ENCODE results near the gene ZNRF3.
A peak's percentile ranks its signal among the peaks of the same experiment; 100 is the strongest.

Gene ZNRF3

DNA sequence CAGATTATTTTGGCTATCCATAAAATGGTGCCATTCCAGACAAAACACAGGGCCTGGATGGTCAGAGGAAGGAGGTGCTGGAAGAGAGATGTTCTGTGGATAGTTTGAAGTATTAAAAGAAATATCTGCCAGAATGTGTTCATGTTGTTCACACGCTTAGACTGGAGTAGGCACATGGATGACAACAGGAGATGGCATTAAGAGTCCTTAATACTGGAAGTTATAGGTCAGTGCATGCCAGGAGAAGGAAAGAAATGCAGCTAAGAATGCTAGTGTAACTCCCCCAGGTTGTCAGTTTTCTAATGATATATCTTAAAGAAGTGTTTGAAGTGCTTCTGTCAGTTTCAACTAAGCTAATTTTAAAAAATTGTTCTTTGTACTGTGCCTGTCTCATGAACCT lies 209.7 kb downstream of the ZNRF3 start:
- DNase-seq, result no peak

DNA sequence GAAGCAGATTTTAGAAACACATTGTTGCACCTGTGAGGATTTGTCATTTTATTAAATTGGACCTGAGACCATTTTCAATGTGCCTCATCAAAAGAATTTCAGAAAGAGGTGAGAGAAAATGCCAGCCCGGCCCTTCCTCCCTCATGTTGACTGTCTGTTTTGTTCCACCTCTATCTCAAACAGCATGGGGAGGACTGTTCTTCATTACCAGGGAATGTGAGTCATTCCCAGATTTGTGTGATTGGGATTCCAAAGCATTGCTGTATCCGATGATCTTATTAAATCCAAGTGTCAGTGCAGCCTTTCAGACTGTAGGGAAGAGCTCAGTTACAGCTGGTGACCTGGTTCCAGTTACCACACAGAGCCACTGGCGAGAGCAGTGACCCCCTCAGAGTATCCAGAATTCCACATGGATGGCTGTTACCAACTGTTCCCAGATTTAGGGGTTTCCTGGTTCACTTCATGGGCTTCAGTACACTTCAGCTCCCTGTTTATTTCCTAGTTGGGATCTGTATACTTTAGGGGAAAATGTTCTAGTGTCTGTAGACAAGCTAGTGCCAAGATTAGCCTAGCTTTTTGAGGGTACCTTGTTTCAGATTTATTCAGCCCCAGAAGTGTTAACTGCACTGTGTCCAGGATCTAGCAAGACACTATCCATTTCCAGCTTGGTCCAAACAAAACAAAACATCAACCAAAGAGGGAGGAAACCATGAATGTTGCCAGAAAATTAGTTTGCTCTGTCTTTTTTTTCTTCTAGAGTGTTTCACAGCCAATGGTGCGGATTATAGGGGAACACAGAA lies 210.3 kb downstream of the ZNRF3 start:
- peak; percentile 93 for DNase-seq

DNA sequence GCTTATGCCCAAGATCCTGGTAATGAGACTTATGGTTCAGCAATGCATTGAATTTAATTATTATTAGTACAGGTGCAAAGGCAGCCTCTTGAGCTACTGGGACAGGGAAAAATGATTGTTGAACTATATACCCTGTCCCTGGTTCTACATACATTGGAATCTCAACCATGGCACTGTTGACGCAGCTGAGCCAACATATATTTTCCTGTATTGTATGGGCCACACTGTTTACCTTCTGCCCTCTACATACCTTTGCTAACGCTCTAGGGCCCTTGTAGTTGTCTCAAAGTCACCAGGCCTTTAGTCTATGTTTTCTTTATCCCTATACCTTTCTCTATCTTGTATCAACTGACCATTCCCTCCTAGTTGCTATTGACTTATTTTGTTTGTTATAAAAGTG lies 212.1 kb downstream of the ZNRF3 start:
- no peak for DNase-seq

DNA sequence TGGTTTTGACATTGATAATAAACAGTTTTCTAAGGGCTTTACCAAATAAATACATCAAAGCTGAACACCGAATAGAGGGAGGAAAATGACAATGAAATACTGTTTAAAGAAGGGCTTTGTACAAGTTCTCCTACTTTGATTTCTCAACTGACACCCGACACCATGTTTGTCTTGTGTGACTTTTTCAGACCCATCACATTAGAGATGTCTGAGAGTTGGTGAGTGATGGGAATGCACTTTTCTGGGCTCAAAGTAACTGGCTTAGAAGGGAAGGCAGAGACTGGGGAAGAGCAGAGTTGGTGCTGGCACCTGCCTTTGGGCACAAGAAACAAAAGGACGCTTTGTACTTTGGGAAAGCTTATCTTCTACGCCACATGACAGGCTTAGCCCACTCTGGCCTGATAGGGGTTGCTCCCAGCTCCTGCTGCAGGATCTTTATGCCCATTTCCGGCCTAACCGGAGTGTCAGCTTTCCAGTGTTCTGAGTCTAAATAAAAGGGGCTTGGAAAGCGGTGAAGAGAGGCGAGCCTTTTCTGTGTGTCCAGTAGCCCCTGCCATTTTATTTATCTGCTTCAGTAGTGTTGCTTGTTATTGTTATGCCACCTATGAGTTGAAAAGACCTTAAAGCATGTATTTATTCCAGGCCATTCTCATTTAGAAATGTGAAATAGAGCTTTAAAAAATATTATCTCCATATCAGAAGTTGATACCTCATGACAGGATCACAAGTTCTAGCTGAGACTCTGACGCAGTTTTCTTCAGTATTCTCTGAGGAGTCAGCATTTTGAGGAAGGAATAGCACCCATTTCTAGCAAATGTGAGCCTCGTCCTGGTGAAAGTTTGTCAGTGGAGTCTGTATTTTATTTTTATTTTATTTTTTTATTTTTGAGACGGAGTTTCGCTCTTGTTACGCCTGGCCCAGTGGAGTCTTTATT lies 213.6 kb downstream of the ZNRF3 start:
- DNase-seq, result peak; percentile 35

DNA sequence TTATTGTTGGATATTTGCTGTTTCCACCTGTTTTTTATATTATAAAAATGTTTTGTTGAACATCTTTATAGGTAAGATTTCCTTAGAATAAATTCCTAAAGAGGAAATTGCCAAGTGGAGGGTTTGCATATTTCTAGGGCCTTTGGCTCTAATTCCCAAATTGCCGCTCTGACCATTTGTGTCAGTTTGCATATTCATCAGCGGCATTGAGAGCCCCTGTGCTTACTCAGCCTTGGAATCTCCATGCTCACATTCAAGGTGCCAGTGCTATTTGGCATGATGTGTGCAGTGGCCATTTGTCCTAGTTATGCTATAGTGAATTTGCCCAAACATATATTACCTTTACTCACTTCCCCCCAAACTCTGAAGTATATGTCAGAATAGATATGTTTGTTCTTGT lies 214.9 kb downstream of the ZNRF3 start:
- DNase-seq, result no peak

DNA sequence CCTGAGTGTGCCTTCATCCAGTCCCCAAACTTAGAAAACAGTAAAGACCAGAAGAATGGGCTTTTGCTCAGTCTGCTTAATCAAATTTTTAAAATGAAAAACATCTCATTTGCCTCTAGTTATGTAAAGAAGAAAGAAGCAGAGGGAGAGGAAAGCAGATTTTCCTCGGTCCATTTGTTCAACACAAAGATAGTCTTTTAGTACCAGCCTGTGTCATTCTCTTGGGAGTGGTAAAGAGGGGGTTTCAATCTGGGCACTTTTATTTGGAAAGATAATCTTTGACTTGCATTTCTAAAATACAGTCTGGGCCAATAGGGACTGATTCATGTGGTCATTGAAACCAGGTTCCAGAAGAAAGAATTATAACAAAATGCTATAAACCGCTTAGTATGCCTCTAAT lies 218.9 kb downstream of the ZNRF3 start:
- no peak for DNase-seq

DNA sequence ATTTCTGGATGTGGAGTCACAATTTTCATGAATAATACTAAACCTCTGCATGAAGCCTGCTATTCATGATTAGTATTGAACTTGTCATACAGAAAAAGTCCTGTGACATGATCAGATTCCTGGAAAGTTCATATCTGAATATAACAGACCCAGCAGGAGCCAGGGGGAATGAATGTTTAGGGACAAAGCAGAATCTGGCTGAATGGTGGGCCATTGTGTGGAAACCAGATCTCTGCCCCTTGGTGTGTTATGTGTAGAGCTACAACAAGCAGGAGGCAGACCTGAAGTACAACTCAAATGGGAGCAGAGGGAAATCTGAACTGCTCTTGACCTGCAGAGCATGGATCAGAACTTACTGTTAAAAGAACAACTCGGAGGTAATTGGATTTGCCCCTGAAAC lies 219.7 kb downstream of the ZNRF3 start:
- DNase-seq, result no peak

DNA sequence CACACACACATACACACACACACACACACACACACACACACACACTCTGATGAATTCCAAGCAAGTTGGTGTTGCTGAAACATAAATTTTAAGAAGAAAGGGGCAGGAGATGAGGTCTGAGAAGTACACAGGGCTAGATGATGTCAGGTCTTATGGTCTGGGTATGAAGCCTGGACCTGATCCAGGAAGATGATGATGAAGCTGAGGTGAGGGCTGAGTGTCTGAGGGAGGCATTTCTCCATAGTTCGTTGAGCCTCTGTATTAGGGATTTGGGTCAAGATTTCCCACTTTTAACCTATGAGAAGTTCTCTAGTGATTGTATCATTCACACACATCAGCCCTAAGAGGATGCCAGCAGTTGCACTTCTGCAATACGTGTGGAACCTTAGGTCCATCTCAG lies 222.1 kb downstream of the ZNRF3 start:
- DNase-seq, result no peak

DNA sequence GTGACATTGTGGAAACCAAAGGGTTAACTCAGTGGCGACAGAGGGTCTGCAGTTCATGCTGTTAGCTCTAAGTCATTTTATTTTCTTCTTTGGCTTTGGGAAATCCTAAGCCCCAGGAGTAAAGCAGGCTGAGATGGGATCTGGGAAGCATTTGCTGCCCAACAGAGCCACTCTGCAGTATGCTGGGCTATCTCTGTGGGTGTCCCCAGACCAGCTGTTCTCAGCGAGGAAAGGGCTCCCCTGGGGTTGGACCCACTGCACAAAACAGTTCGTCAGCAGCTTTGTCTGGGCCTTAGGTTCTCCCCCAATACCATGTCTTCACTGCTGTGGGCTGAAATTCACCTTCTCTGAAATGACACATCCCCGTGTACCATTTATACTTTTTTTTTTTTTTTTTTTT lies 223.5 kb downstream of the ZNRF3 start:
- no peak for DNase-seq

All from fibroblast of skin of scalp (primary cell).